ENCODE measurements around the gene UGDH.

UGDH gene

GRCh38 chr4:39486221-39486804 is 40.9 kb downstream of the UGDH start:
- TF ChIP-seq, protein P1, sequence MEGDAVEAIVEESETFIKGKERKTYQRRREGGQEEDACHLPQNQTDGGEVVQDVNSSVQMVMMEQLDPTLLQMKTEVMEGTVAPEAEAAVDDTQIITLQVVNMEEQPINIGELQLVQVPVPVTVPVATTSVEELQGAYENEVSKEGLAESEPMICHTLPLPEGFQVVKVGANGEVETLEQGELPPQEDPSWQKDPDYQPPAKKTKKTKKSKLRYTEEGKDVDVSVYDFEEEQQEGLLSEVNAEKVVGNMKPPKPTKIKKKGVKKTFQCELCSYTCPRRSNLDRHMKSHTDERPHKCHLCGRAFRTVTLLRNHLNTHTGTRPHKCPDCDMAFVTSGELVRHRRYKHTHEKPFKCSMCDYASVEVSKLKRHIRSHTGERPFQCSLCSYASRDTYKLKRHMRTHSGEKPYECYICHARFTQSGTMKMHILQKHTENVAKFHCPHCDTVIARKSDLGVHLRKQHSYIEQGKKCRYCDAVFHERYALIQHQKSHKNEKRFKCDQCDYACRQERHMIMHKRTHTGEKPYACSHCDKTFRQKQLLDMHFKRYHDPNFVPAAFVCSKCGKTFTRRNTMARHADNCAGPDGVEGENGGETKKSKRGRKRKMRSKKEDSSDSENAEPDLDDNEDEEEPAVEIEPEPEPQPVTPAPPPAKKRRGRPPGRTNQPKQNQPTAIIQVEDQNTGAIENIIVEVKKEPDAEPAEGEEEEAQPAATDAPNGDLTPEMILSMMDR (IDR thresholded peaks at IDR 0.05; ENCODE audit: poor library complexity, severe bottlenecking): no peak
- no peaks in the 10 kb centered on the region for H3K9me3 ChIP-seq (ENCODE audit: severe bottlenecking)
- no peaks in the 10 kb centered on the region for H3K27me3 ChIP-seq (ENCODE audit: insufficient read depth, poor library complexity, severe bottlenecking)
- no peaks in the 10 kb centered on the region for H3K4me1 ChIP-seq (ENCODE audit: insufficient read depth, poor library complexity, severe bottlenecking)
- ATAC-seq (ENCODE audit: low read depth) (no peak), DNase-seq (ENCODE audit: low spot score) (no peak)
- no peak overlapping the region for H3K27ac ChIP-seq (ENCODE audit: poor library complexity, severe bottlenecking)
- no peaks in the 10 kb centered on the region for H3K36me3 ChIP-seq (ENCODE audit: low read depth)
- no peak overlapping the region for H3K4me3 ChIP-seq (ENCODE audit: severe bottlenecking)

DNA sequence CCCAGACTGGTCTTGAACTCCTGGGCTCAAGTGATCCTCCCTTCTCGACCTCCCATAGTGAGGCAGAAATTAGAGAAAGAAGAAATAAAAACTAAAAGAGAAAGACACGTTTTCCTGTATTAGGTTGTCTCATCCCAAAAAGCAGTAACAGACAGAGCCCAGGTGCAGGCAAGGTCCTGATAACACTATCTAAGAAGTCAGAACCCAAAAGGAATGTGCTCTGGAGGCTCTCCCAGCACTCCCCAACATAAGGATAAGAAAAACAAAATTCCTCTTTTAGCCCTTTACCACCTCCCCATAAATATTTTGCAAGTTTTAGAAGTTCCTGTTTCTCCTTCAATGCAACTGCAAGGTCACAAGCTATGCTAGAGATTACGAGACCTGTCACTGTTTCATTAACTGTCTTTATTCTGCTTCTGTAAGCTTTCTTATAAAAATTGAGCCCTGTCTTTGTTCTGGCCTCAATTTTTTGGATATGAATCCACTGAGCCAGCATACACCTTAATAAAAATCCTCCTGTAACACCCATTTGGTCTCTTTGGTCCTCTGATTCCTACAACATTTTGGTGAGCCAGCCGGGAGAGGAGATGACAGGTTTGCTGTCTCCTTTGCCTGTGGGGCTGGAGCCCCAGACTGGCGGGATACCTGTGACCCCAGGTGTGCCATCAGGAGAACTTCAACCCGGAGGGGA is 42.5 kb downstream of the UGDH start:
- H3K9me3 ChIP-seq (ENCODE audit: severe bottlenecking): no peaks in the 10 kb centered on the region
- no peak overlapping the region for H3K27ac ChIP-seq (ENCODE audit: poor library complexity, severe bottlenecking)
- ATAC-seq (ENCODE audit: low read depth) (no peak), DNase-seq (ENCODE audit: low spot score) (no peak)
- TF ChIP-seq, protein P1 (IDR thresholded peaks at IDR 0.05; ENCODE audit: poor library complexity, severe bottlenecking): no peak
- no peaks in the 10 kb centered on the region for H3K36me3 ChIP-seq (ENCODE audit: low read depth)
- no peaks in the 10 kb centered on the region for H3K27me3 ChIP-seq (ENCODE audit: insufficient read depth, poor library complexity, severe bottlenecking)
- no peak overlapping the region for H3K4me3 ChIP-seq (ENCODE audit: severe bottlenecking)
- H3K4me1 ChIP-seq (ENCODE audit: insufficient read depth, poor library complexity, severe bottlenecking): no peaks in the 10 kb centered on the region

DNA sequence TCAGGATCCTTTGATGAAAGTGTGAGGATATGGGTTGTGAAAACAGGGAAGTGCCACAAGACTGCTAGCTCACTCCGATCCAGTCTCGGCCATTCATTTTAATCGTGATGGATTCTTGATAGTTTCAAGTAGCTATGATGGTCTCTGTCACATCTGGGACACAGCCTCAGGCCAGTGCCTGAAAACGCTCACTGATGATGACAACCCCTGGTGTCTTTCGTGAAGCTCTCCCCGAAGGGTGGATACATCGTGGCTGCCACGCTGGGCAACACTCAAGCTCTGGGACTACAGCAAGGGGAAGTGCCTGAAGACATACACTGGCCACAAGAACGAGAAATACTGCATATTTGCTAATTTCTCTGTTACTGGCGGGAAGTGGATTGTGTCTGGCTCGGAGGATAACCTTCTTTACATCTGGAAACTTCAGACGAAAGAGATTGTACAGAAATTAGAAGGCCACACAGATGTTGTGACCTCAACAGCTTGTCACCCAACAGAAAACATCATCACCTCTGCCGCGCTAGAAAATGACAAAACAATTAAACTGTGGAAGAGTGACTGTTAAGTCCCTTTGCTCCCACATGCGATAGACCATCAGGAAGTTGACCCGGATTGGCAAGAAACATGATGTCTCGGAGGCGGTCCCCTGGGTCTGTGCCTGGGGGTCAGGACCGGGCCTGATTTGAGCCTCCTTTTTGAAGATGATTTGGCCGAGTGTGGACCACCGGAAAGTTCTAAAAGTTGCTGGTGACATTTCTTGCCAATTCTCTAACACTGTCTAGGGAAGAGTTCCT is 46.1 kb downstream of the UGDH start:
- DNase-seq (ENCODE audit: low spot score) (no peak), ATAC-seq (ENCODE audit: low read depth) (no peak)
- Histone ChIP-seq H3K27me3 (ENCODE audit: insufficient read depth, poor library complexity, severe bottlenecking) (no peaks in the 10 kb centered on the region), H3K27ac (ENCODE audit: poor library complexity, severe bottlenecking) (no peak overlapping the region), H3K36me3 (ENCODE audit: low read depth) (peaks cover 5% of the 10 kb centered on the region; the same call in 1 of the 2 replicates), H3K4me1 (ENCODE audit: insufficient read depth, poor library complexity, severe bottlenecking) (no peaks in the 10 kb centered on the region), H3K4me3 (ENCODE audit: severe bottlenecking) (no peak overlapping the region), H3K9me3 (ENCODE audit: severe bottlenecking) (no peaks in the 10 kb centered on the region)
- TF ChIP-seq, protein P1 (IDR thresholded peaks at IDR 0.05; ENCODE audit: poor library complexity, severe bottlenecking): no peak

GRCh38 chr4:39480251-39480650 is 47.0 kb downstream of the UGDH start:
- peaks cover 13% of the 10 kb centered on the region for H3K36me3 ChIP-seq (ENCODE audit: low read depth)
- TF ChIP-seq, protein P1 (IDR thresholded peaks at IDR 0.05; ENCODE audit: poor library complexity, severe bottlenecking): no peak

More at GRCh38 chr4:39480251-39480650, 47.0 kb downstream of the UGDH start:
- Histone ChIP-seq H3K9me3 (ENCODE audit: severe bottlenecking) (no peaks in the 10 kb centered on the region), H3K4me1 (ENCODE audit: insufficient read depth, poor library complexity, severe bottlenecking) (no peaks in the 10 kb centered on the region), H3K4me3 (ENCODE audit: severe bottlenecking) (no peak overlapping the region), H3K27ac (ENCODE audit: poor library complexity, severe bottlenecking) (no peak overlapping the region), H3K27me3 (ENCODE audit: insufficient read depth, poor library complexity, severe bottlenecking) (no peaks in the 10 kb centered on the region)
- DNase-seq (ENCODE audit: low spot score) (no peak), ATAC-seq (ENCODE audit: low read depth) (no peak)
